ENCODE results near the gene SH2B3. TPM values are rescaled to one million over a fixed set of nuclear protein-coding genes. Genes with fewer than 3 reads are reported as not detected.

The SH2B3 gene
- total and polyA plus RNA-seq, 2 donors (not counting 3 experiments of a cell fraction or from before 2014, with no cell fraction given) = 63.1 to 97.9 TPM

- peaks cover 15 to 32% of the 10 kb centered on the region in 2 experiments for H3K36me3 ChIP-seq (ENCODE audit: control insufficient read depth in 2 of 2, extremely low read depth in 1 of 2, insufficient read depth in 2 of 2, low read length in 2 of 2)
- POLR2A ChIA-PET = no interaction called here
- H3K9me3 ChIP-seq (replicated peaks; ENCODE audit: control insufficient read depth, insufficient read depth, low read length) = no peaks in the 10 kb centered on the region
- dilution Hi-C loops (cut with MboI; ENCODE audit: extremely low pct_ligation_motif_present, low sequenced_read_pairs) (no loop called here), intact Hi-C loops (cut with micrococcal nuclease) (no loop called here)
- H3K9me1 ChIP-seq (replicated peaks; ENCODE audit: control insufficient read depth, extremely low read depth, insufficient read depth, low read length) = no peaks in the 10 kb centered on the region
- H3K9ac ChIP-seq (replicated peaks; ENCODE audit: extremely low read depth, insufficient read depth, low read length) = no peak overlapping the region
- no peaks in the 10 kb centered on the region for H3K27me3 ChIP-seq (ENCODE audit: control insufficient read depth in 2 of 2, insufficient read depth in 2 of 2, low read length in 2 of 2)
- TF ChIP-seq EZH2 (IDR thresholded peaks at IDR 0.05; ENCODE audit: borderline replicate concordance, low read depth, low read length, severe bottlenecking) (no peak), GATA2 (IDR thresholded peaks at IDR 0.05; ENCODE audit: insufficient read depth, insufficient read length, low read depth, low read length) (no peak)
- no peak overlapping the region for H2AFZ ChIP-seq (ENCODE audit: low read depth, low read length)
- peaks cover 21% of the 10 kb centered on the region for H3K4me1 ChIP-seq (ENCODE audit: control insufficient read depth, extremely low read depth, insufficient read depth, low read length)
- no peak overlapping the region for H3K4me2 ChIP-seq (ENCODE audit: insufficient read depth, low read length)
- FAIRE-seq = no peak
- H3K27ac ChIP-seq (ENCODE audit: insufficient read depth, low read depth, low read length) = no peak overlapping the region
- peaks cover 97% of the 10 kb centered on the region for H3K79me2 ChIP-seq (ENCODE audit: control insufficient read depth, insufficient read depth, low read length)
- no TSS peak for BruUV-seq (replicated peaks)
- CTCF ChIA-PET = no interaction called here
- DNase-seq (ENCODE audit: low read depth, low spot score) = no peak
- peaks cover 3% of the 10 kb centered on the region for H4K20me1 ChIP-seq (replicated peaks; ENCODE audit: control insufficient read depth, extremely low read depth, insufficient read depth, low read length)
- H3K4me3 ChIP-seq (replicated peaks in 1 of 3; ENCODE audit: insufficient read depth in 1 of 3, low read depth in 1 of 3, low read length in 3 of 3) = no peak overlapping the region
These were observed 12.3 kb downstream of the SH2B3 start for GRCh38 chr12:111417784-111418593.

GRCh38 chr12:111418594-111418880, 12.8 kb downstream of the SH2B3 start:
- no peak for FAIRE-seq
- CTCF ChIA-PET = no interaction called here

More at GRCh38 chr12:111418594-111418880, 12.8 kb downstream of the SH2B3 start:
- no peak overlapping the region for H3K4me3 ChIP-seq (replicated peaks in 1 of 3; ENCODE audit: insufficient read depth in 1 of 3, low read depth in 1 of 3, low read length in 3 of 3)
- intact Hi-C loops (cut with micrococcal nuclease) (no loop called here), dilution Hi-C loops (cut with MboI; ENCODE audit: extremely low pct_ligation_motif_present, low sequenced_read_pairs) (no loop called here)
- no peak overlapping the region for H3K27ac ChIP-seq (ENCODE audit: insufficient read depth, low read depth, low read length)
- no peak overlapping the region for H3K4me2 ChIP-seq (ENCODE audit: insufficient read depth, low read length)
- no peaks in the 10 kb centered on the region for H3K9me1 ChIP-seq (replicated peaks; ENCODE audit: control insufficient read depth, extremely low read depth, insufficient read depth, low read length)
- H4K20me1 ChIP-seq (replicated peaks; ENCODE audit: control insufficient read depth, extremely low read depth, insufficient read depth, low read length) = peaks cover 2% of the 10 kb centered on the region
- no peaks in the 10 kb centered on the region for H3K27me3 ChIP-seq (ENCODE audit: control insufficient read depth in 2 of 2, insufficient read depth in 2 of 2, low read length in 2 of 2)
- no peak overlapping the region for H3K9ac ChIP-seq (replicated peaks; ENCODE audit: extremely low read depth, insufficient read depth, low read length)
- no peak for DNase-seq (ENCODE audit: low read depth, low spot score)
- BruUV-seq (replicated peaks) = no TSS peak
- POLR2A ChIA-PET = no interaction called here
- peaks cover 97% of the 10 kb centered on the region for H3K79me2 ChIP-seq (ENCODE audit: control insufficient read depth, insufficient read depth, low read length)
- peaks cover 16% of the 10 kb centered on the region for H3K4me1 ChIP-seq (ENCODE audit: control insufficient read depth, extremely low read depth, insufficient read depth, low read length)
- no peak overlapping the region for H2AFZ ChIP-seq (ENCODE audit: low read depth, low read length)
- no peaks in the 10 kb centered on the region for H3K9me3 ChIP-seq (replicated peaks; ENCODE audit: control insufficient read depth, insufficient read depth, low read length)
- peaks cover 15 to 32% of the 10 kb centered on the region in 2 experiments for H3K36me3 ChIP-seq (ENCODE audit: control insufficient read depth in 2 of 2, extremely low read depth in 1 of 2, insufficient read depth in 2 of 2, low read length in 2 of 2)
- TF ChIP-seq POLR2A (IDR thresholded peaks at IDR 0.05; ENCODE audit: low read depth, low read length) = no peak
- TF ChIP-seq MAX (IDR thresholded peaks at IDR 0.05; ENCODE audit: insufficient read depth, insufficient read length) = no peak
- no peak for TF ChIP-seq CTCF (IDR thresholded peaks at IDR 0.05; ENCODE audit: extremely low read depth in 1 of 2, insufficient read depth in 1 of 2, low read depth in 1 of 2, low read length in 2 of 2)
- no peak for TF ChIP-seq MYC (IDR thresholded peaks at IDR 0.05; ENCODE audit: low read depth, low read length)
- TF ChIP-seq POLR2AphosphoS5 (IDR thresholded peaks at IDR 0.05; ENCODE audit: insufficient read depth, low read depth, low read length) = no peak
- TF ChIP-seq GATA2 (IDR thresholded peaks at IDR 0.05; ENCODE audit: insufficient read depth, insufficient read length, low read depth, low read length) = no peak
- TF ChIP-seq FOS (IDR thresholded peaks at IDR 0.05; ENCODE audit: borderline replicate concordance, insufficient read depth, low read length) = no peak
- TF ChIP-seq EZH2 (IDR thresholded peaks at IDR 0.05; ENCODE audit: borderline replicate concordance, low read depth, low read length, severe bottlenecking) = no peak
- TF ChIP-seq JUN (IDR thresholded peaks at IDR 0.05; ENCODE audit: borderline replicate concordance, insufficient read depth, insufficient read length, low read depth) = no peak

Data from endothelial cell of umbilical vein (primary cell).